IMR-90 (cell line): Measurements from ENCODE around the gene NPTN. TPM values are rescaled to one million over a fixed set of nuclear protein-coding genes. Genes with fewer than 3 reads are reported as not detected.

Experiments
- ATAC-seq: fragments of 200-7000 bp; cut with Tn5 transposase; 2 replicates; pipeline ENCODE4 v1.9.1; 2020; ENCODE audit warnings: low read depth, mild to moderate bottlenecking, moderate library complexity
- BruUV-seq: library from RNA; stranded (reverse); fragments of 400-500 nt; replicated peaks from 2 replicates; lab custom pipeline; 2021; lab: Mats Ljungman, UMichigan
- CTCF ChIA-PET: fragments of 300-600 bp; formaldehyde crosslinking; extraction: SDS; loops from one replicate; lab custom pipeline; 2021; ENCODE audit warnings: antibody characterized with exemption; lab: Yijun Ruan, JAX
- POLR2A ChIA-PET: fragments of 300-600 bp; sonication (Branson Sonifier 250); formaldehyde crosslinking; loops from one replicate; lab custom pipeline; 2022; ENCODE audit warnings: antibody characterized with exemption; ENCODE audit not compliant: unreplicated experiment; lab: Charles Lee
- DNase-seq: peaks from one replicate; pipeline ENCODE4 v3.0.0; 2013
- H2AFZ ChIP-seq: replicated peaks from 2 replicates; pipeline ENCODE3; 2013; ENCODE audit warnings: low read length, mild to moderate bottlenecking; ENCODE audit not compliant: poor library complexity
- H2AK5ac ChIP-seq: 2 replicates; pipeline ENCODE4 v1.6.1; 2013; ENCODE audit warnings: low read depth, low read length, inconsistent platforms
- H2AK9ac ChIP-seq: replicated peaks from 2 replicates; pipeline ENCODE3; 2013; ENCODE audit warnings: mild to moderate bottlenecking, low read depth, low read length, moderate library complexity; ENCODE audit not compliant: poor library complexity
- H2BK120ac ChIP-seq: 2 replicates; pipeline ENCODE4 v1.6.1; 2013; ENCODE audit warnings: low read depth, low read length, inconsistent platforms
- H2BK15ac ChIP-seq: 3 replicates; pipeline ENCODE4 v1.6.1; 2013; ENCODE audit warnings: low read depth, low read length, inconsistent platforms
- H2BK20ac ChIP-seq: 2 replicates; pipeline ENCODE4 v1.6.1; 2013; ENCODE audit warnings: low read depth, mild to moderate bottlenecking, inconsistent platforms, low read length, moderate library complexity
- H2BK5ac ChIP-seq: 2 replicates; pipeline ENCODE4 v1.6.1; 2013; ENCODE audit warnings: mild to moderate bottlenecking, low read depth, low read length, inconsistent platforms; ENCODE audit not compliant: poor library complexity, severe bottlenecking
- H3K14ac ChIP-seq: replicated peaks from 2 replicates; pipeline ENCODE4 v1.6.1; 2013; ENCODE audit warnings: low read depth, low read length, inconsistent platforms
- H3K18ac ChIP-seq: 2 replicates; pipeline ENCODE4 v1.6.1; 2013; ENCODE audit warnings: low read depth, low read length, control low read depth
- H3K23ac ChIP-seq: 2 replicates; pipeline ENCODE4 v1.6.1; 2013; ENCODE audit warnings: low read depth, low read length, inconsistent platforms
- H3K27ac ChIP-seq: 2 replicates; pipeline ENCODE4 v1.5.1; 2013; ENCODE audit warnings: mild to moderate bottlenecking, control low read depth, low read length; ENCODE audit not compliant: insufficient read depth
- H3K27me3 ChIP-seq: 2 replicates; pipeline ENCODE4 v1.6.1; 2013; ENCODE audit warnings: low read length; ENCODE audit not compliant: control insufficient read depth, insufficient read depth
- H3K36me3 ChIP-seq: 2 replicates; pipeline ENCODE4 v1.6.1; 2013; ENCODE audit warnings: low read length, mixed read lengths; ENCODE audit not compliant: control insufficient read depth, insufficient read depth
- H3K4ac ChIP-seq: 2 replicates; pipeline ENCODE4 v1.6.1; 2013; ENCODE audit warnings: low read depth, low read length, inconsistent platforms
- H3K4me1 ChIP-seq: 2 replicates; pipeline ENCODE4 v1.6.1; 2013; ENCODE audit warnings: low read length, mixed read lengths; ENCODE audit not compliant: control insufficient read depth, insufficient read depth
- H3K4me2 ChIP-seq: 2 replicates; pipeline ENCODE4 v1.6.1; 2013; ENCODE audit warnings: low read depth, mild to moderate bottlenecking, control low read depth, low read length, moderate library complexity
- H3K4me3 ChIP-seq: 2 replicates; pipeline ENCODE4 v1.5.1; 2013; ENCODE audit warnings: low read depth, mild to moderate bottlenecking, control low read depth, low read length, moderate library complexity; ENCODE audit not compliant: insufficient read depth
- H3K56ac ChIP-seq: 2 replicates; pipeline ENCODE4 v1.6.1; 2013; ENCODE audit warnings: low read length, inconsistent platforms; ENCODE audit not compliant: insufficient read depth; ENCODE audit errors: extremely low read depth
- H3K79me1 ChIP-seq, 2 experiments: 2 replicates each; pipeline ENCODE4 v1.6.1; 2013; ENCODE audit warnings: low read length in 2 of 2, inconsistent platforms in 1 of 2, low read depth in 1 of 2
- H3K9ac ChIP-seq: 2 replicates; pipeline ENCODE4 v1.6.1; 2013; ENCODE audit warnings: low read depth, low read length, control low read depth
- H3K9me1 ChIP-seq: 2 replicates; pipeline ENCODE4 v1.6.1; 2013; ENCODE audit warnings: low read length, inconsistent platforms; ENCODE audit not compliant: insufficient read depth
- H3K9me3 ChIP-seq: 2 replicates; pipeline ENCODE4 v1.6.1; 2013; ENCODE audit warnings: low read length; ENCODE audit not compliant: control insufficient read depth, insufficient read depth
- H4K20me1 ChIP-seq: 2 replicates; pipeline ENCODE4 v1.6.1; 2013; ENCODE audit warnings: low read length, inconsistent platforms; ENCODE audit not compliant: insufficient read depth
- H4K5ac ChIP-seq: 2 replicates; pipeline ENCODE4 v1.6.1; 2013; ENCODE audit warnings: mild to moderate bottlenecking, low read depth, low read length, control low read depth
- H4K8ac ChIP-seq, 2 experiments: 2 replicates each; pipeline ENCODE4 v1.6.1; 2013; ENCODE audit warnings: low read depth in 2 of 2, low read length in 2 of 2, control low read depth in 1 of 2, inconsistent platforms in 1 of 2
- H4K91ac ChIP-seq: 2 replicates; pipeline ENCODE4 v1.6.1; 2013; ENCODE audit warnings: low read depth, low read length, inconsistent platforms; ENCODE audit not compliant: insufficient read depth
- CEBPB ChIP-seq: IDR thresholded peaks from 2 replicates; pipeline ENCODE4 v1.6.1; 2012; ENCODE audit warnings: low read depth, low read length, improper control_type of control experiment
- FOS ChIP-seq: fragments of 150-350 bp; IDR thresholded peaks from 2 replicates; pipeline ENCODE4 v1.6.1; 2016; ENCODE audit warnings: low read depth, low read length
- MAZ ChIP-seq: IDR thresholded peaks from 2 replicates; pipeline ENCODE4 v1.6.1; 2012; ENCODE audit warnings: low read depth, mild to moderate bottlenecking, low read length, improper control_type of control experiment, moderate library complexity, borderline replicate concordance
- NFE2L2 ChIP-seq: fragments of 150-350 bp; IDR thresholded peaks from 2 replicates; pipeline ENCODE4 v1.6.1; 2016; ENCODE audit warnings: low read depth, mild to moderate bottlenecking, low read length
- USF2 ChIP-seq: fragments of 150-350 bp; IDR thresholded peaks from 2 replicates; pipeline ENCODE4 v1.6.1; 2017; ENCODE audit warnings: mild to moderate bottlenecking, antibody characterized with exemption, low read length, low read depth
- WGBS, 2 experiments: methylation state at CpG; one replicate each; pipeline versions ENCODE4 v1.1.5 to v1.1.7; 2013; ENCODE audit warnings: missing lambda C conversion rate in 2 of 2; ENCODE audit not compliant: insufficient read length in 1 of 2; ENCODE audit errors: extremely low coverage in 2 of 2; 5-methylcytosine and 5-hydroxymethylcytosine counted together
- dilution Hi-C: fragments of 300-500 bp; cut with HindIII; formaldehyde crosslinking; loops from one replicate; pipeline ENCODE4 v1.14.3; 2018; ENCODE audit warnings: low sequenced_read_pairs; ENCODE audit not compliant: unreplicated experiment
- in situ Hi-C: fragments of 300-500 bp; cut with MboI; formaldehyde crosslinking; loops from 3 replicates; pipeline ENCODE4 v1.14.3; 2019; ENCODE audit warnings: low sequenced_read_pairs, inconsistent platforms, mixed read lengths
- intact Hi-C: fragments of 100-400 bp; cut with micrococcal nuclease; formaldehyde crosslinking; loops from 2 replicates; pipeline ENCODE4 v1.10.0; 2022
- polyA plus RNA-seq, 3 experiments: library from polyadenylated mRNA; depleted of rRNA; stranded (reverse); fragments of >200 nt; gene quantifications; 2 replicates each; pipeline ENCODE4 v1.2.3, GENCODE V29; 2012; ENCODE audit warnings: low replicate concordance in 1 of 3
- total RNA-seq: library from RNA; depleted of rRNA; stranded (reverse); fragments of >200 nt; gene quantifications from 2 replicates; pipeline ENCODE4 v1.2.3, GENCODE V29; 2012

Gene NPTN
- total and polyA plus RNA-seq, 2 of the 4 experiments (the other 2 are of a cell fraction): 171 to 329 TPM

GRCh38 chr15:73596174-73596573 lies 37.0 kb downstream of the NPTN start:
- 0 out of 2 replicates have a peak overlapping the region, but pooled peaks have one; percentile 16 for H2AK5ac ChIP-seq
- intact Hi-C loops (no loop called here), in situ Hi-C loops (no loop called here), dilution Hi-C loops (no loop called here)
- H3K4ac ChIP-seq: no peak overlapping the region
- no peaks in the 10 kb centered on the region for H3K9me3 ChIP-seq
- ChIA-PET CTCF (no interaction called here), POLR2A (no interaction called here)
- peaks cover 22% of the 10 kb centered on the region for H3K4me1 ChIP-seq
- DNase-seq (no peak), ATAC-seq (no peak)
- no peak overlapping the region for H3K9ac ChIP-seq
- TF ChIP-seq MAZ (no peak), NFE2L2 (no peak), CEBPB (no peak), USF2 (no peak), FOS (no peak)
- H4K20me1 ChIP-seq: peaks cover 87% of the 10 kb centered on the region
- H3K27ac ChIP-seq: no peak overlapping the region
- no peak overlapping the region for H3K4me3 ChIP-seq
- H3K9me1 ChIP-seq: peaks cover 33% of the 10 kb centered on the region
- H2BK5ac ChIP-seq: no peak overlapping the region
- H4K8ac ChIP-seq: no peak overlapping the region
- H4K5ac ChIP-seq: no peak overlapping the region
- peaks cover 4% of the 10 kb centered on the region for H3K36me3 ChIP-seq
- no peak overlapping the region for H2BK120ac ChIP-seq
- no TSS peak for BruUV-seq
- no peak overlapping the region for H3K23ac ChIP-seq
- no peak overlapping the region for H2AFZ ChIP-seq
- H3K27me3 ChIP-seq: no peaks in the 10 kb centered on the region
- H3K56ac ChIP-seq: no peak overlapping the region
- no peak overlapping the region for H3K18ac ChIP-seq
- H2BK20ac ChIP-seq: no peak overlapping the region
- no peak overlapping the region for H2BK15ac ChIP-seq
- H3K79me1 ChIP-seq: peaks cover 45 to 92% of the 10 kb centered on the region in 2 experiments
- H3K14ac ChIP-seq: 0 out of 2 replicates have a peak overlapping the region, but pooled peaks have one; percentile 13
- no peak overlapping the region for H2AK9ac ChIP-seq
- H4K91ac ChIP-seq: no peak overlapping the region
- no peak overlapping the region for H3K4me2 ChIP-seq
- 71% methylated on average over 1 of the region's 1 CpG; no CpG with 5 or more reads in 1 of the 2 experiments for WGBS, 2 experiments
